SK-N-SH treated with all-trans-retinoic acid at 6 μM for 48 hours (cell line): Measurements from ENCODE around the gene BEND7.

Experiments
- ATAC-seq: fragments of 200-7000 bp; cut with Tn5 transposase; 3 replicates; pipeline ENCODE4 v1.9.1; 2020; ENCODE audit warnings: mild to moderate bottlenecking, moderate library complexity
- ARNTL ChIP-seq: fragments of 450-650 bp; formaldehyde crosslinking; IDR thresholded peaks from 2 replicates; pipeline ENCODE4 v1.5.0; 2020; ENCODE audit warnings: low read depth, mild to moderate bottlenecking, moderate library complexity, borderline replicate concordance
- BACH2 ChIP-seq: fragments of 250-450 bp; sonication (Bioruptor Pico); IDR thresholded peaks from 2 replicates; pipeline ENCODE4 v1.9.0; 2021; ENCODE audit warnings: mild to moderate bottlenecking, borderline replicate concordance
- CREB5 ChIP-seq: fragments of 250-450 bp; sonication (Bioruptor Pico); IDR thresholded peaks from 2 replicates; pipeline ENCODE4 v1.5.1; 2020; ENCODE audit warnings: low read depth, mild to moderate bottlenecking, moderate library complexity
- CSDC2 ChIP-seq: fragments of 250-450 bp; sonication (Bioruptor Pico); IDR thresholded peaks from 2 replicates; pipeline ENCODE4 v1.5.0; 2020; ENCODE audit warnings: mild to moderate bottlenecking, moderate library complexity
- CSRNP3 ChIP-seq: fragments of 250-450 bp; sonication (Bioruptor Pico); IDR thresholded peaks from 2 replicates; pipeline ENCODE4 v1.5.1; 2021; ENCODE audit warnings: mild to moderate bottlenecking, moderate library complexity
- ESRRG ChIP-seq: fragments of 250-450 bp; sonication (Bioruptor Pico); IDR thresholded peaks from 2 replicates; pipeline ENCODE4 v1.6.1; 2021; ENCODE audit warnings: mild to moderate bottlenecking
- GLIS3 ChIP-seq: fragments of 250-450 bp; sonication (Bioruptor Pico); IDR thresholded peaks from 2 replicates; pipeline ENCODE4 v1.5.0; 2020; ENCODE audit warnings: mild to moderate bottlenecking, moderate library complexity
- ISL1 ChIP-seq: fragments of 250-450 bp; sonication (Bioruptor Pico); IDR thresholded peaks from 2 replicates; pipeline ENCODE4 v2.1.2; 2022; ENCODE audit warnings: mild to moderate bottlenecking, moderate library complexity
- OSR1 ChIP-seq: fragments of 250-450 bp; sonication (Bioruptor Pico); IDR thresholded peaks from 2 replicates; pipeline ENCODE4 v1.8.0; 2022; ENCODE audit warnings: moderate library complexity, mild to moderate bottlenecking, inconsistent platforms
- POU6F1 ChIP-seq: fragments of 250-450 bp; sonication (Bioruptor Pico); IDR thresholded peaks from 2 replicates; pipeline ENCODE4 v1.8.0; 2021; ENCODE audit warnings: low read depth, mild to moderate bottlenecking, moderate library complexity, borderline replicate concordance
- PPARA ChIP-seq: fragments of 250-450 bp; sonication (Bioruptor Pico); IDR thresholded peaks from 2 replicates; pipeline ENCODE4 v1.5.0; 2020; ENCODE audit warnings: mild to moderate bottlenecking, borderline replicate concordance
- RARB ChIP-seq: fragments of 250-450 bp; sonication (Bioruptor Pico); IDR thresholded peaks from 2 replicates; pipeline ENCODE4 v1.8.0; 2021; ENCODE audit warnings: mild to moderate bottlenecking, moderate library complexity
- SNAI2 ChIP-seq: fragments of 250-450 bp; sonication (Bioruptor Pico); IDR thresholded peaks from 2 replicates; pipeline ENCODE4 v1.5.0; 2020; ENCODE audit warnings: mild to moderate bottlenecking, moderate library complexity
- TCF4 ChIP-seq: fragments of 250-450 bp; sonication (Bioruptor Pico); IDR thresholded peaks from 2 replicates; pipeline ENCODE4 v1.8.0; 2021; ENCODE audit warnings: mild to moderate bottlenecking, moderate library complexity, borderline replicate concordance
- TOX ChIP-seq: fragments of 250-450 bp; sonication (Bioruptor Pico); IDR thresholded peaks from 2 replicates; pipeline ENCODE4 v1.8.0; 2021; ENCODE audit warnings: mild to moderate bottlenecking, moderate library complexity, borderline replicate concordance
- TSHZ2 ChIP-seq: fragments of 250-450 bp; sonication (Bioruptor Pico); IDR thresholded peaks from 2 replicates; pipeline ENCODE4 v1.5.0; 2020; ENCODE audit warnings: mild to moderate bottlenecking, moderate library complexity
- ZC3H10 ChIP-seq: fragments of 250-450 bp; sonication (Bioruptor Pico); IDR thresholded peaks from 2 replicates; pipeline ENCODE4 v1.5.1; 2021; ENCODE audit warnings: mild to moderate bottlenecking, moderate library complexity
- ZFP30 ChIP-seq: fragments of 450-650 bp; formaldehyde crosslinking; IDR thresholded peaks from 2 replicates; pipeline ENCODE4 v1.5.0; 2022; ENCODE audit warnings: mild to moderate bottlenecking, moderate library complexity
- ZNF565 ChIP-seq: fragments of 450-650 bp; formaldehyde crosslinking; conservative IDR thresholded peaks from 2 replicates; pipeline ENCODE4 v1.5.0; 2020; ENCODE audit warnings: low read depth, mild to moderate bottlenecking, moderate library complexity
- ZNF70 ChIP-seq: fragments of 450-650 bp; formaldehyde crosslinking; IDR thresholded peaks from 2 replicates; pipeline ENCODE4 v1.5.0; 2020; ENCODE audit warnings: mild to moderate bottlenecking, moderate library complexity
- ZNF8 ChIP-seq: fragments of 450-650 bp; formaldehyde crosslinking; IDR thresholded peaks from 2 replicates; pipeline ENCODE4 v1.5.0; 2020; ENCODE audit warnings: mild to moderate bottlenecking, moderate library complexity

BEND7 gene

GRCh38 chr10:13528123-13528874 is 515 bp downstream of the BEND7 start:
- TF ChIP-seq ISL1 (CRISPR knock-in tag) (no peak), CSRNP3 (CRISPR knock-in tag) (no peak), GLIS3 (CRISPR knock-in tag) (no peak), ESRRG (no peak), ZFP30 (CRISPR knock-in tag) (no peak), SNAI2 (CRISPR knock-in tag) (no peak), ZNF8 (CRISPR knock-in tag) (no peak), ZC3H10 (CRISPR knock-in tag) (no peak), BACH2 (CRISPR knock-in tag) (no peak)
- ATAC-seq, result peak; percentile 11; the same call in 2 of the 3 replicates

GRCh38 chr10:13527864-13528122 is 1.0 kb downstream of the BEND7 start:
- no peak; the same call in 2 of the 3 replicates for ATAC-seq
- TF ChIP-seq TSHZ2 (CRISPR knock-in tag) (no peak), RARB (CRISPR knock-in tag) (no peak), GLIS3 (CRISPR knock-in tag) (no peak), TOX (CRISPR knock-in tag) (no peak), ARNTL (CRISPR knock-in tag) (no peak), ZNF70 (CRISPR knock-in tag) (no peak), ZNF8 (CRISPR knock-in tag) (no peak), ISL1 (CRISPR knock-in tag) (no peak), ZC3H10 (CRISPR knock-in tag) (no peak), SNAI2 (CRISPR knock-in tag) (no peak), PPARA (CRISPR knock-in tag) (no peak), POU6F1 (no peak), ZNF565 (CRISPR knock-in tag) (no peak), BACH2 (CRISPR knock-in tag) (no peak), OSR1 (CRISPR knock-in tag) (no peak), TCF4 (CRISPR knock-in tag) (no peak), CREB5 (CRISPR knock-in tag) (no peak), CSRNP3 (CRISPR knock-in tag) (no peak), CSDC2 (CRISPR knock-in tag) (no peak)
- TF ChIP-seq, all 23 proteins: peak for 0
